ENCODE results near the gene GPR39. TPM values are rescaled to one million over a fixed set of nuclear protein-coding genes. Genes with fewer than 3 reads are reported as not detected.

Gene GPR39
- total RNA-seq, 2 experiments from 2014 or later: not detected

DNA sequence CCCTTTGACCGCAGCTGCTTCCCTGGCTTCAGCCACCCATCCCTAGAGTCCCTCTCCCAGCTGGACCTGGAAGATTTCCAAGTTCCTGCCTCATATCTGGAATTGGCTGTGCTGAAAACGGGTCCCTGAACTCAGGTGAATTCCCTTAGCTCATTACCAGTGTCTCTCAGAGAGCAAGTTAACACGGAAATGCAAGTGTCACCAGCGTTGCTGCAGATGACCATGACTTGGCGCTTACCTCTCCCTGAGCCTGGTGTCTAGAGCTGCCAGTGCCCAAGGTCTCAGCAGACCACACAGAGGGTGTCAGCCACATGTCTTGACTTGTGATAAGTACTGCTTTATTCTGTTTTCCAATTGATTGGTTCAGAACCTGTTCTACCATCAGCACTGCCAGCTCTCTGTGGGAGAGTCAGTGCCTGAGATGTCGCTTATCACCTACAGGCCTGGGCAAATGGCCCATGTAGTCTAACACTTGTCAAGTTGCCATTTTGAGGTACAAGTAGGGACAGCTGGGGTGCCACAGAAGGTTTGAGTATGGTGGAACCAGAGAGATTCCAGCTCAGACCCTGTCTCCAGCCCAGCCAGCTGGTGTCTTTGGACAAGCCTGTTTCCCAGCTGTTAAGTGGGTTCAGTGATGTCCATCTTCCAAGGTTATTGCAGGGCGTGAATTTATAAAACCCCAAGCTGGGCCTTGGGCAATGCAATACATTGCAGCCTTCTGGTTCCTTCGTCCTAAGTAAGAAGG lies 204.7 kb downstream of the GPR39 start:
- DNase-seq: no peak
- Mint-ChIP-seq H3K36me3 (ENCODE audit: low read depth) (no peaks in the 10 kb centered on the region), H3K4me1 (no peaks in the 10 kb centered on the region), H3K27me3 (no peaks in the 10 kb centered on the region), H3K27ac (no peak overlapping the region), H3K4me3 (no peak overlapping the region), H3K9me3 (no peaks in the 10 kb centered on the region)
- POLR2A ChIA-PET: no interaction called here
- CTCF ChIA-PET: no interaction called here

DNA sequence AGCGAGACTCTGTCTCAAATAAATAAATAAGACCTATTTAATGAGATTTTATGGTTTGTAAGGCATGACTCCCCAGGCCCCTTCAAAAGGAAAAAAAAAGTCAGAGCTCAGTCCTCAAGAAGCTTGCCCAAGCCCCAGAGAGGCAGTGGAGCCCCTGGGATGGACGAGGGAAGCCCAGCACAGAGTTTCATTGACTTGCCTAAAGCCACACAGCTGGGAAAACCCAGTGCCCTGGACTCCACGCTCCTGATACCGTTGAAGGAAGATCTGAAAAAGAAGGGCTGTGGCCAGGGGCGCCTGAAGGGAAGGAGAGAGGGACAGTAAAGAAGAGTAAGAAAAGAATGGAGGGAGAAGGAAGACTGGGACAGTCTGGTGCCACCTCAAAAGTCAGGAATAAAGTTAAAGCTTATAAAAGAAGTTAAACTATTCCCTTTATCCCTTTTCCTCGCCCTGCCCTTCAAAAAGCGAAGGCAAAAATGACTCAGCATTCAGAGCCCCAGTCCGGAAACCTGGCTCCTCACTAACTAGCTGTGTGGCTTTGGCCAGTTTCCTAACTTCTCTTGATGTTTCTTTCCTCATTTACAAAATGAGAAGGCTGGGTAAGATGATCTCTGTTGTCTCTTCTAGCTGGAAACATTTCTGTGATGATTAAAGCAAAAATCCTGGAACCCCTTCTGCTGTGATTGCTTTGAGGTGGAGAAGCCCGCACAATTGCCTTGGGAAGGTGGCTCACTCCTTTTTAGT lies 206.7 kb downstream of the GPR39 start:
- no peak for DNase-seq
- ChIA-PET POLR2A (no interaction called here), CTCF (no interaction called here)
- no peaks in the 10 kb centered on the region for H3K27me3 Mint-ChIP-seq
- H3K4me3 Mint-ChIP-seq: no peak overlapping the region
- H3K27ac Mint-ChIP-seq: no peak overlapping the region
- no peaks in the 10 kb centered on the region for H3K36me3 Mint-ChIP-seq (ENCODE audit: low read depth)
- H3K9me3 Mint-ChIP-seq: no peaks in the 10 kb centered on the region
- no peaks in the 10 kb centered on the region for H3K4me1 Mint-ChIP-seq

DNA sequence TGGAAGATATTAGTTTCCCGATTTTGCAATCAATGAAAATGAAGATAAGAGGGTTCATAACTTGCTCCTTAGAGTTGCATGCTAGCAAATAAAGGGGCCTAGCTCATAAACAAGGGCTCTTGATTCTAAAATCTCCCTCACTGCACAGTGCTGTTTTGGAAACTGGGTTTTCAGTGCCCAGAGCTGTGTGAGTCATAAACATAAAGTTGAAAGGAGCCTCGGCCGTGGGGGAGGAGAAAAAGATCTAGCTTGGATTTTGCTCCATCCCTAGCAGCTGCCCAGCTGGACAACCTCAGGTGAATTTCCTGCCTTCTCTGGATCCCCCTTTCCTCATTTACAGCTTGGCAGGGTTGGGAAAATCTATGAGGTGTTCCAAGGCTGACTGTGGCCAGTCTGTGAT lies 210.9 kb downstream of the GPR39 start:
- no peaks in the 10 kb centered on the region for H3K4me1 Mint-ChIP-seq
- CTCF ChIA-PET: no interaction called here
- POLR2A ChIA-PET: no interaction called here
- H3K36me3 Mint-ChIP-seq (ENCODE audit: low read depth): no peaks in the 10 kb centered on the region
- H3K9me3 Mint-ChIP-seq: no peaks in the 10 kb centered on the region
- DNase-seq: no peak
- no peaks in the 10 kb centered on the region for H3K27me3 Mint-ChIP-seq
- no peak overlapping the region for H3K27ac Mint-ChIP-seq
- H3K4me3 Mint-ChIP-seq: no peak overlapping the region

DNA sequence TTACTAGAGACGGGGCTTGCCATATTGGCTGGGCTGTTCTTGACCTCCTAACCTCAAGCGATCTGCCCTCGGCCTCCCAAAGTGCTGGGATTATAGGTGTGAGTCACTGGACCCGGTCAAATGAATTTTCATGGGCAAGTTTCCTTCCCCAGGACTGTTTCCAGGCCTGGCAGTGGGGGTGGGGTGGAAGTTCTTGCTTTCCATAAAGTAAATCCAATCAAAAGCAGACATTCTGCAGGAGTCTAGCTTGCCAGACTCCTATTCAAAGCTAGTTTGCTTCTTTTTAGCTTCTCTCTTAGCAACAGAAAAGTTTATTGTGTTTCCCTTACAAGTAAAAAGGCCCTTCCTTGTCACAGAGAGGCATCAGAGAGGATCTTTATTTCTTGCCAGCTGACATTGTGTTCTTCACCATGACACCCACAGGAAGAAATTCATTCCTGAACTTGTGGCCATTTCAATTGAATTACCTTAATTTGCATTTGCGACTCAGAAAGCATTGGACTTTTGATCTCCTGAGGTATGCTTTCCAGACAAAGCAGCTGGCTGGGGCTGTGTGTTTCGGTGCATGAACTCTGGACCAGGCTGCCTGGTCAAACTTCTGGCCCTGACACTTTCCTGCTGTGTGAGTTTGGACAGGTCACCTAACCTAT lies 215.5 kb downstream of the GPR39 start:
- CTCF ChIA-PET: no interaction called here
- POLR2A ChIA-PET: no interaction called here

DNA sequence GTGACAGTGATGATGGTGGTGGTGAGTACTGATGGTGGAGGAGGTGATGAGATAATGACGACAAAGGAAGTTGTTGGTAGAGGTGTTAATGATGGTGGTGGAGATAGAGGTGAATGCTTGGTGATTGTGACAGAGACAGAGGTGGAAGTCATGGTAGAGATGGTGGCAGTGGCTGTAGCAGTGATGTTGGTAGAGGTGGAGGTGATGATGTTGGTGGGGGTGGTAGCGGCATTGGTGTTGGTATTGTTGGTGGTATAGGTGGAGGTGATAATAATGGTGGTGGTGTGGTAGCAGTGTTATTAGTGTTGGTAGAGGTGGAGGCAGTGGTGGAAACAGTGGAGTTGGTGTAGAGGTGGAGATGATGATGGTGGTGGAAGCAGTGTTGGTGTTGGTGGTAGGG lies 217.0 kb downstream of the GPR39 start:
- ChIA-PET POLR2A (no interaction called here), CTCF (no interaction called here)
- DNase-seq: no peak
- Mint-ChIP-seq H3K4me3 (no peak overlapping the region), H3K27ac (no peak overlapping the region), H3K9me3 (peaks cover 9% of the 10 kb centered on the region), H3K27me3 (no peaks in the 10 kb centered on the region), H3K36me3 (ENCODE audit: low read depth) (no peaks in the 10 kb centered on the region), H3K4me1 (no peaks in the 10 kb centered on the region)

More for the DNA sequence above, 215.5 kb downstream of the GPR39 start:
- DNase-seq: no peak
- Mint-ChIP-seq H3K27me3 (no peaks in the 10 kb centered on the region), H3K36me3 (ENCODE audit: low read depth) (no peaks in the 10 kb centered on the region), H3K4me3 (no peak overlapping the region), H3K9me3 (peaks cover 9% of the 10 kb centered on the region), H3K4me1 (no peaks in the 10 kb centered on the region), H3K27ac (no peak overlapping the region)

DNA sequence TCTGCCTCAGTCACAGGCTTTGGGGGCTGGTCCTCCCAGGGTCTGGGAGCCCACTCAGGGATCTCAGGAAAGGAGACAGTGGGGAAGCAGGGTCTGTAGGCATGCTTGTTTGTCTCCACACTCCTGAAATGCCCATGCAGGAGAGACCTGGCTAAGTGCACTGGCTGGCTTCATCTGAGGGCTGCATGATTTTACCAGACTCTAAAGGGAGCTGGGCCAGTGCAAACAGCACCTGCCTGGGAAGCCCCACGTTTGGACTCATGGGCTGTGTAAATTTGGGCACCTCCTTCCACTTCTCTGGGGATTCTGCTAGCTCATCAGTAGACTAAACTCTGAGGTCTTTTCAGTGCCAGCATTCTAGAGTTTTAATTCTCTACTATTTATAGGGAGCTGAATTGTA lies 219.7 kb downstream of the GPR39 start:
- ChIA-PET CTCF (no interaction called here), POLR2A (no interaction called here)
- Mint-ChIP-seq H3K36me3 (ENCODE audit: low read depth) (no peaks in the 10 kb centered on the region), H3K9me3 (peaks cover 9% of the 10 kb centered on the region), H3K27me3 (no peaks in the 10 kb centered on the region), H3K4me1 (no peaks in the 10 kb centered on the region), H3K27ac (no peak overlapping the region), H3K4me3 (no peak overlapping the region)
- DNase-seq: no peak

DNA sequence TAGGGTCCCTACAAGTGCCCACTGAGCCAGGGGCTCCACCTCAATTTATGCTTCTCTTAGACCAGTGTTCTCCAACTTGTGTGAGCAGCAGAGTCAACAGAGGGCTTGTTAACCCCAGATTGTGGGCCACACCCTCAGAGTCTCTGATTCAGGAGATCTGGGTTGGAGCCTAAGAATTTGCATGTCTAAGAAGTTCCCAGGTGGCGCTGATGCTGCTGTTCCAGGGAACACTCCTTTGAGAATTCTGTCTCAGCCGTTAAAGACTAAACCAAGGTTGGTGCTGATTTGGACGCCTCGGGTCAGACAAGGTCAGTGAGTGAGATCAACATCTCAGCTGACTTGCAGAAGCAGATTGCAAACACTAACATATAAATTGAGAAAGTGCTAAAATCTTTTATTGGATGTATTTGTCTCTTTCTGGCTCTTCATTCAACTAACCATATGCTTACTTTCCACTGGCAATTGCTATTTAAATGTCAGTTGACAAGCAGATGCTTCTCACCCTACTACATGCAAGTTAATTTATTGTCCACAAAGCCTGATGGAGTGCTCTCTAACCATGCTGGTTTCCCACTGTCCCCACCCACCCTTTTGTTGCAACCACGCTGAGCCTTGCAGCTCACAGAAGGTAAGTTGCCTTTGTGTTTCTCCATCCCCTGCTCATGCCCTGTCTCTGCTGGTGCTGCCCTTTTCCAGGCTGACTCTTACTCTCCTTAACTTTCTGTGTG lies 221.9 kb downstream of the GPR39 start:
- Mint-ChIP-seq H3K27me3 (no peaks in the 10 kb centered on the region), H3K36me3 (ENCODE audit: low read depth) (no peaks in the 10 kb centered on the region), H3K4me3 (no peak overlapping the region), H3K27ac (no peak overlapping the region), H3K9me3 (peaks cover 7% of the 10 kb centered on the region), H3K4me1 (no peaks in the 10 kb centered on the region)
- no peak for DNase-seq
- ChIA-PET CTCF (no interaction called here), POLR2A (no interaction called here)

DNA sequence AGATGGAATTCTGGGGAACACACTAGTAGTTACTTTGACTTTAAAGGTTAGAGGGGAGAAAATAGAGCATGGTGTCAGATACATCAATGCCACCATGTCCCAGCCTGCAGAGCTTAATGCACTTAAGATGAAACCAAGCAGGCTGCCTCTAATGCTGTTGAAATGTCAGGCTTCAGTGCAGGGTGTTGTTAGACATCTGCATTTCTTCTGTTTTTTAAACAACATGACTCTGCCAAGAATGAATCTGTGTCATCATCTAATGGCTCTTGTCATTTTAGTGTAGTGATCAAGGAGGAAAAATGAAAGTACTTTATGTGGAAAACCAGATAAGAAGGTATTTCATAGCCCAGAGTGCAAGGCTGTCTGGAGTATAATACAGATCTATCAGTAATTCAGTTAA lies 223.5 kb downstream of the GPR39 start:
- POLR2A ChIA-PET: no interaction called here
- peaks cover 2% of the 10 kb centered on the region for H3K9me3 Mint-ChIP-seq
- DNase-seq: no peak
- CTCF ChIA-PET: no interaction called here
- H3K27ac Mint-ChIP-seq: no peak overlapping the region
- no peak overlapping the region for H3K4me3 Mint-ChIP-seq
- H3K27me3 Mint-ChIP-seq: no peaks in the 10 kb centered on the region
- H3K4me1 Mint-ChIP-seq: no peaks in the 10 kb centered on the region
- no peaks in the 10 kb centered on the region for H3K36me3 Mint-ChIP-seq (ENCODE audit: low read depth)

DNA sequence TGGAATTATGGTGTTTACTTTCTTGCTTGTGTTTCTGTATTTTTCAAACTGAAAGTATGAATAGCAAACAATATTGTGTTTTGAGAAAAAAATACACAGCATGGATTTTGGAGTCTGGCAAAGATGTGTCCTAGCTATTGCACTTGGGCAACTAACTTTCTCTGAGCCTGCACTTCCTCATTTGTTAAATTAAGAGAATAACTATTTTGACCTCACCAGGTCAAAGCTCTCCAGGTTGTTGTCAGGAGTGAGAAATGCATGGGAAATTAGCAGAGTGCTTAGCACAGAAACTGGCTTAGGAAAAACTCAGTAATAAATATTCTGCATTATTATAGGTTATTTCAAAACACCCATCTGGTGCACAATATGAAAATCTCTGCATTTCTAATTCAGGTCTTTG lies 225.2 kb downstream of the GPR39 start:
- ChIA-PET POLR2A (no interaction called here), CTCF (no interaction called here)
- no peaks in the 10 kb centered on the region for H3K27me3 Mint-ChIP-seq
- no peak for DNase-seq
- no peak overlapping the region for H3K4me3 Mint-ChIP-seq
- H3K9me3 Mint-ChIP-seq: no peaks in the 10 kb centered on the region
- H3K27ac Mint-ChIP-seq: no peak overlapping the region
- H3K36me3 Mint-ChIP-seq (ENCODE audit: low read depth): no peaks in the 10 kb centered on the region
- no peaks in the 10 kb centered on the region for H3K4me1 Mint-ChIP-seq

DNA sequence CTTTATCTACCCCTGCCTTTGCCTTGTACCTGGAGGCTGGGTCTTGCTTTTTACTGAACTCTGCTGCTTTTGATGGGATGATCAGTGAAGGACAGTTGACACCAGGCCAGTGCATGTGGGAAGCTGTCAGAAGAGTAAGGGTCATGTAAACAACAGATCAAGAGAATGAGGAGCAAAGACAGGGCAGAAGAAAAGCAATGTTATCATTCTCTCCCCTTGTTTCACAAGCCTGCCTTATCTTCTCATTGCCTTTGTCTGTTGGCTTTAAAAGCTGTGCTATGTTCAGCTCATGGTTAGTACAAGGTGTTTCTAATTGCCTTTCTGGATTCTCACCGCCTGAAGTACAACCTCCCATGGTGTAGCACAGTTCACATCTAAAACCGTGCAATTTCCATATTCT lies 225.8 kb downstream of the GPR39 start:
- no peak overlapping the region for H3K4me3 Mint-ChIP-seq
- CTCF ChIA-PET: no interaction called here
- H3K36me3 Mint-ChIP-seq (ENCODE audit: low read depth): no peaks in the 10 kb centered on the region

DNA sequence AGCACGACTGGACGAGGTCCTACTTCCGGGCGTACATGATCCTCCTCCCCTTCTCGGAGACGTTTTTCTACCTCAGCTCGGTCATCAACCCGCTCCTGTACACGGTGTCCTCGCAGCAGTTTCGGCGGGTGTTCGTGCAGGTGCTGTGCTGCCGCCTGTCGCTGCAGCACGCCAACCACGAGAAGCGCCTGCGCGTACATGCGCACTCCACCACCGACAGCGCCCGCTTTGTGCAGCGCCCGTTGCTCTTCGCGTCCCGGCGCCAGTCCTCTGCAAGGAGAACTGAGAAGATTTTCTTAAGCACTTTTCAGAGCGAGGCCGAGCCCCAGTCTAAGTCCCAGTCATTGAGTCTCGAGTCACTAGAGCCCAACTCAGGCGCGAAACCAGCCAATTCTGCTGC lies 228.6 kb downstream of the GPR39 start:
- no peak overlapping the region for H3K4me3 Mint-ChIP-seq

More for the DNA sequence above, 225.8 kb downstream of the GPR39 start:
- no peaks in the 10 kb centered on the region for H3K9me3 Mint-ChIP-seq
- DNase-seq: no peak
- no peak overlapping the region for H3K27ac Mint-ChIP-seq
- H3K27me3 Mint-ChIP-seq: no peaks in the 10 kb centered on the region
- POLR2A ChIA-PET: no interaction called here
- H3K4me1 Mint-ChIP-seq: no peaks in the 10 kb centered on the region

DNA sequence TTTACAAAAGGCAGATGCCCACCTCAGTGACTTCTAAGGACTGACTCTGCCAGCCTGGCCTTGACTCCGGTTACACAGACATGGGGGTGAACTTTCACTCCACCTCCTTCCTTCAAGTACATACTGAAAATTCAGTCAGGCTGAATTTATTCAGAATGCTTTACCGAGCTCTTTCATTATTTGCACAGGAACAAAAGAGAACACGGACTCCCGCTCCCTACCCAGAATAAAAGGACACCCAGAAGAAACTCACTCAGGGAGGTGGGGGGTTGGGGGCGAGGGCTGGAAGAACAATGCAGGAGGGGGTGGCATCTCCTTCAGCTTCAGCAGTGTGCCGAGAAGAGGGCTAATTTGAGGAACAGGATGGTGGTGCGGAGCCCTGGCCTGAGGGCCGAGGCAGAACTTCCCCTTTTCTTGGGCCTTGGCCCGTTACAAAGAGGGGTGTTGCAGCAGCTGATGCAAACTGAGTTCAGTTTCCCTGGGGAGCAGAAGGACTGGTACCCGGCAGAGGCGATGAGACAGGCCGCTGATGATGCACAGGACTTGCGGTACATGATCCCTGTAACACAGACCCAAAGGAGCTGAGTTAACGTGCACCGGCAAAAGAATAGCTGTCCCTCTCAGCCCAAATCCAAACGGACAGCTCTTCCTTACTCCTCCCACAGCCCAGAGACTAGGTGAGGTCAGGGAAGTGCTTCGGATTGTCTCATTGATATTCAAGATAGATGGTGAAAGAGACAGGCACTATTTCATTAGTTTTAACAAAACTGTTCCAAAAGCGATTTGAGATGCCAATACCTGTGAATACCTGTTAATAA lies 229.3 kb downstream of the GPR39 start:
- ChIA-PET CTCF (no interaction called here), POLR2A (no interaction called here)
- Mint-ChIP-seq H3K27ac (no peak overlapping the region), H3K4me3 (no peak overlapping the region), H3K27me3 (no peaks in the 10 kb centered on the region), H3K36me3 (ENCODE audit: low read depth) (no peaks in the 10 kb centered on the region), H3K4me1 (no peaks in the 10 kb centered on the region), H3K9me3 (no peaks in the 10 kb centered on the region)
- no peak for DNase-seq

More for the DNA sequence above, 228.6 kb downstream of the GPR39 start:
- CTCF ChIA-PET: no interaction called here
- H3K4me1 Mint-ChIP-seq: no peaks in the 10 kb centered on the region
- POLR2A ChIA-PET: no interaction called here
- H3K27me3 Mint-ChIP-seq: no peaks in the 10 kb centered on the region
- H3K36me3 Mint-ChIP-seq (ENCODE audit: low read depth): no peaks in the 10 kb centered on the region
- no peak for DNase-seq
- no peak overlapping the region for H3K27ac Mint-ChIP-seq
- H3K9me3 Mint-ChIP-seq: no peaks in the 10 kb centered on the region

Data from activated CD4-positive, alpha-beta memory T cell treated with anti-CD3 and anti-CD28 coated beads, Interleukin-2, amount 10 ng/mL, durations not matched to agents 7 days and 5 days (primary cell).